Measurements from ENCODE around the gene VTI1A. TPM values are rescaled to one million over a fixed set of nuclear protein-coding genes. Genes with fewer than 3 reads are reported as not detected.
A peak's percentile ranks its signal among the peaks of the same experiment; 100 is the strongest.

Gene VTI1A
- polyA plus RNA-seq, 1 donor, result 17.2 TPM

- WGBS (ENCODE audit: insufficient coverage, low lambda C conversion rate), result 57% methylated on average over 1 of the region's 12 CpGs
- peaks cover 50% of the 10 kb centered on the region for H3K4me1 ChIP-seq (ENCODE audit: control insufficient read depth, insufficient read depth, low read length)
- DNase-seq, result peak; percentile 35 to 83
- H3K27ac ChIP-seq (ENCODE audit: low read length), result peak overlapping the region; percentile 66
- no peak overlapping the region for H3K4me3 ChIP-seq (ENCODE audit: low read length)
- no peaks in the 10 kb centered on the region for H3K9me3 ChIP-seq (ENCODE audit: control insufficient read depth, low read depth, low read length)
- H3K27me3 ChIP-seq (ENCODE audit: control insufficient read depth, insufficient read depth, low read length), result no peaks in the 10 kb centered on the region
- H3K36me3 ChIP-seq (ENCODE audit: control insufficient read depth, insufficient read depth, low read length), result no peaks in the 10 kb centered on the region
Observed at GRCh38 chr10:112744181-112745096, 297.4 kb downstream of the VTI1A start.

- no peaks in the 10 kb centered on the region for H3K36me3 ChIP-seq (ENCODE audit: control insufficient read depth, insufficient read depth, low read length)
- H3K4me1 ChIP-seq (ENCODE audit: control insufficient read depth, insufficient read depth, low read length), result peaks cover 60% of the 10 kb centered on the region
- WGBS (ENCODE audit: insufficient coverage, low lambda C conversion rate), result no CpG with 5 or more reads among the region's 7 CpGs
- no peak overlapping the region for H3K27ac ChIP-seq (ENCODE audit: low read length)
- no peaks in the 10 kb centered on the region for H3K27me3 ChIP-seq (ENCODE audit: control insufficient read depth, insufficient read depth, low read length)
- H3K4me3 ChIP-seq (ENCODE audit: low read length), result no peak overlapping the region
- no peaks in the 10 kb centered on the region for H3K9me3 ChIP-seq (ENCODE audit: control insufficient read depth, low read depth, low read length)
- no peak for DNase-seq
Observed at GRCh38 chr10:112746329-112746728, 299.3 kb downstream of the VTI1A start.

- Histone ChIP-seq H3K4me1 (ENCODE audit: control insufficient read depth, insufficient read depth, low read length) (peaks cover 48% of the 10 kb centered on the region), H3K27ac (ENCODE audit: low read length) (peak overlapping the region; percentile 74), H3K9me3 (ENCODE audit: control insufficient read depth, low read depth, low read length) (no peaks in the 10 kb centered on the region), H3K27me3 (ENCODE audit: control insufficient read depth, insufficient read depth, low read length) (no peaks in the 10 kb centered on the region), H3K36me3 (ENCODE audit: control insufficient read depth, insufficient read depth, low read length) (no peaks in the 10 kb centered on the region), H3K4me3 (ENCODE audit: low read length) (no peak overlapping the region)
- 42% methylated on average over 4 of the region's 6 CpGs for WGBS (ENCODE audit: insufficient coverage, low lambda C conversion rate)
- peak; percentile 63 to 91 for DNase-seq
Observed at GRCh38 chr10:112750427-112751167, 303.6 kb downstream of the VTI1A start.

GRCh38 chr10:112751651-112752050 lies 304.6 kb downstream of the VTI1A start:
- Histone ChIP-seq H3K27me3 (ENCODE audit: control insufficient read depth, insufficient read depth, low read length) (no peaks in the 10 kb centered on the region), H3K9me3 (ENCODE audit: control insufficient read depth, low read depth, low read length) (no peaks in the 10 kb centered on the region), H3K36me3 (ENCODE audit: control insufficient read depth, insufficient read depth, low read length) (no peaks in the 10 kb centered on the region), H3K4me3 (ENCODE audit: low read length) (no peak overlapping the region), H3K4me1 (ENCODE audit: control insufficient read depth, insufficient read depth, low read length) (peaks cover 43% of the 10 kb centered on the region), H3K27ac (ENCODE audit: low read length) (peak overlapping the region; percentile 74)
- no CpG with 5 or more reads among the region's 3 CpGs for WGBS (ENCODE audit: insufficient coverage, low lambda C conversion rate)
- no peak for DNase-seq

GRCh38 chr10:112752288-112752687 lies 305.3 kb downstream of the VTI1A start:
- Histone ChIP-seq H3K4me3 (ENCODE audit: low read length) (no peak overlapping the region), H3K4me1 (ENCODE audit: control insufficient read depth, insufficient read depth, low read length) (peaks cover 37% of the 10 kb centered on the region), H3K9me3 (ENCODE audit: control insufficient read depth, low read depth, low read length) (no peaks in the 10 kb centered on the region), H3K36me3 (ENCODE audit: control insufficient read depth, insufficient read depth, low read length) (no peaks in the 10 kb centered on the region), H3K27me3 (ENCODE audit: control insufficient read depth, insufficient read depth, low read length) (no peaks in the 10 kb centered on the region), H3K27ac (ENCODE audit: low read length) (peak overlapping the region; percentile 74)
- DNase-seq, result peak in 1 of 2 donors; percentile 56
- 14% methylated on average over 1 of the region's 3 CpGs for WGBS (ENCODE audit: insufficient coverage, low lambda C conversion rate)

GRCh38 chr10:112753961-112754411 lies 307.0 kb downstream of the VTI1A start:
- WGBS (ENCODE audit: insufficient coverage, low lambda C conversion rate), result 85% methylated on average over 4 of the region's 10 CpGs
- no peak for DNase-seq
- no peaks in the 10 kb centered on the region for H3K36me3 ChIP-seq (ENCODE audit: control insufficient read depth, insufficient read depth, low read length)

GRCh38 chr10:112755446-112756234 lies 308.6 kb downstream of the VTI1A start:
- WGBS (ENCODE audit: insufficient coverage, low lambda C conversion rate), result 46% methylated on average over 2 of the region's 12 CpGs
- H3K27ac ChIP-seq (ENCODE audit: low read length), result peak overlapping the region; percentile 26
- H3K4me3 ChIP-seq (ENCODE audit: low read length), result peak overlapping the region; percentile 12

More at GRCh38 chr10:112753961-112754411, 307.0 kb downstream of the VTI1A start:
- Histone ChIP-seq H3K27ac (ENCODE audit: low read length) (no peak overlapping the region), H3K9me3 (ENCODE audit: control insufficient read depth, low read depth, low read length) (no peaks in the 10 kb centered on the region), H3K4me1 (ENCODE audit: control insufficient read depth, insufficient read depth, low read length) (peaks cover 37% of the 10 kb centered on the region), H3K27me3 (ENCODE audit: control insufficient read depth, insufficient read depth, low read length) (no peaks in the 10 kb centered on the region), H3K4me3 (ENCODE audit: low read length) (no peak overlapping the region)

GRCh38 chr10:112756235-112756527 lies 309.2 kb downstream of the VTI1A start:
- DNase-seq, result peak in 1 of 2 donors; percentile 49
- Histone ChIP-seq H3K36me3 (ENCODE audit: control insufficient read depth, insufficient read depth, low read length) (no peaks in the 10 kb centered on the region), H3K27me3 (ENCODE audit: control insufficient read depth, insufficient read depth, low read length) (no peaks in the 10 kb centered on the region), H3K27ac (ENCODE audit: low read length) (peak overlapping the region; percentile 26), H3K9me3 (ENCODE audit: control insufficient read depth, low read depth, low read length) (no peaks in the 10 kb centered on the region), H3K4me1 (ENCODE audit: control insufficient read depth, insufficient read depth, low read length) (peaks cover 24% of the 10 kb centered on the region), H3K4me3 (ENCODE audit: low read length) (peak overlapping the region; percentile 12)
- no CpG with 5 or more reads among the region's 7 CpGs for WGBS (ENCODE audit: insufficient coverage, low lambda C conversion rate)

More at GRCh38 chr10:112755446-112756234, 308.6 kb downstream of the VTI1A start:
- Histone ChIP-seq H3K36me3 (ENCODE audit: control insufficient read depth, insufficient read depth, low read length) (no peaks in the 10 kb centered on the region), H3K27me3 (ENCODE audit: control insufficient read depth, insufficient read depth, low read length) (no peaks in the 10 kb centered on the region), H3K9me3 (ENCODE audit: control insufficient read depth, low read depth, low read length) (no peaks in the 10 kb centered on the region), H3K4me1 (ENCODE audit: control insufficient read depth, insufficient read depth, low read length) (peaks cover 24% of the 10 kb centered on the region)
- peak in 1 of 2 donors; percentile 57 for DNase-seq

- DNase-seq, result no peak
- Histone ChIP-seq H3K27me3 (ENCODE audit: control insufficient read depth, insufficient read depth, low read length) (no peaks in the 10 kb centered on the region), H3K36me3 (ENCODE audit: control insufficient read depth, insufficient read depth, low read length) (no peaks in the 10 kb centered on the region), H3K4me1 (ENCODE audit: control insufficient read depth, insufficient read depth, low read length) (peaks cover 10% of the 10 kb centered on the region), H3K27ac (ENCODE audit: low read length) (no peak overlapping the region), H3K9me3 (ENCODE audit: control insufficient read depth, low read depth, low read length) (no peaks in the 10 kb centered on the region), H3K4me3 (ENCODE audit: low read length) (no peak overlapping the region)
- no CpG with 5 or more reads among the region's 2 CpGs for WGBS (ENCODE audit: insufficient coverage, low lambda C conversion rate)
Observed at GRCh38 chr10:112758961-112759360, 311.9 kb downstream of the VTI1A start.

GRCh38 chr10:112759496-112759895 lies 312.5 kb downstream of the VTI1A start:
- no CpG with 5 or more reads among the region's 7 CpGs for WGBS (ENCODE audit: insufficient coverage, low lambda C conversion rate)
- DNase-seq, result no peak
- Histone ChIP-seq H3K4me3 (ENCODE audit: low read length) (no peak overlapping the region), H3K27me3 (ENCODE audit: control insufficient read depth, insufficient read depth, low read length) (no peaks in the 10 kb centered on the region), H3K36me3 (ENCODE audit: control insufficient read depth, insufficient read depth, low read length) (no peaks in the 10 kb centered on the region), H3K9me3 (ENCODE audit: control insufficient read depth, low read depth, low read length) (no peaks in the 10 kb centered on the region), H3K4me1 (ENCODE audit: control insufficient read depth, insufficient read depth, low read length) (peaks cover 7% of the 10 kb centered on the region), H3K27ac (ENCODE audit: low read length) (no peak overlapping the region)
